Central memory CD8-positive, alpha-beta T cell (primary cell): ENCODE data around the gene VILL.
A peak's percentile ranks its signal among the peaks of the same experiment; 100 is the strongest.

ENCODE experiments used
- ATAC-seq: fragments of 150-1000 bp; cut with Tn5 transposase; replicated peaks from 2 replicates; pipeline ENCODE4 v1.10.0; 2022; ENCODE audit warnings: mild to moderate bottlenecking, moderate FRiP score, moderate number of reproducible peaks; ENCODE audit not compliant: poor library complexity, severe bottlenecking; ENCODE audit errors: extremely low read depth
- DNase-seq, 2 donors: peaks; one replicate each; pipeline ENCODE4 v3.0.0; 2021; ENCODE audit warnings: low spot score in 2 of 2
- H3K27ac Mint-ChIP-seq: one replicate; pipeline ENCODE4 v1.8.0; 2022; ENCODE audit warnings: low read depth, mild to moderate bottlenecking, moderate library complexity, mixed read lengths
- H3K27me3 Mint-ChIP-seq: one replicate; pipeline ENCODE4 v1.8.0; 2022; ENCODE audit warnings: mixed read lengths
- H3K36me3 Mint-ChIP-seq: one replicate; pipeline ENCODE4 v1.8.0; 2022; ENCODE audit warnings: mild to moderate bottlenecking, moderate library complexity, mixed read lengths; ENCODE audit not compliant: insufficient read depth
- H3K4me1 Mint-ChIP-seq: one replicate; pipeline ENCODE4 v1.8.0; 2022; ENCODE audit warnings: mixed read lengths
- H3K4me3 Mint-ChIP-seq: one replicate; pipeline ENCODE4 v1.8.0; 2022; ENCODE audit warnings: mild to moderate bottlenecking, moderate library complexity, mixed read lengths
- H3K9me3 Mint-ChIP-seq: one replicate; pipeline ENCODE4 v1.8.0; 2022; ENCODE audit warnings: mixed read lengths

Gene VILL

GRCh38 chr3:37953707-37954394, 36.7 kb upstream of the VILL start:
- no peak overlapping the region for H3K4me3 Mint-ChIP-seq
- ATAC-seq (no peak), DNase-seq (no peak)
- H3K27ac Mint-ChIP-seq: no peak overlapping the region
- H3K27me3 Mint-ChIP-seq: no peaks in the 10 kb centered on the region
- H3K9me3 Mint-ChIP-seq: no peaks in the 10 kb centered on the region
- H3K4me1 Mint-ChIP-seq: peaks cover 9% of the 10 kb centered on the region
- H3K36me3 Mint-ChIP-seq: peaks cover 2% of the 10 kb centered on the region

- H3K27me3 Mint-ChIP-seq: no peaks in the 10 kb centered on the region
- H3K36me3 Mint-ChIP-seq: peaks cover 2% of the 10 kb centered on the region
- H3K27ac Mint-ChIP-seq: no peak overlapping the region
- H3K9me3 Mint-ChIP-seq: no peaks in the 10 kb centered on the region
- no peak for ATAC-seq
- H3K4me3 Mint-ChIP-seq: no peak overlapping the region
- H3K4me1 Mint-ChIP-seq: peaks cover 9% of the 10 kb centered on the region
- no peak for DNase-seq
These were observed 35.7 kb upstream of the VILL start for GRCh38 chr3:37954881-37955280.

- H3K4me1 Mint-ChIP-seq: peaks cover 9% of the 10 kb centered on the region
- H3K27me3 Mint-ChIP-seq: no peaks in the 10 kb centered on the region
- no peaks in the 10 kb centered on the region for H3K9me3 Mint-ChIP-seq
- no peak overlapping the region for H3K4me3 Mint-ChIP-seq
- ATAC-seq: no peak
- DNase-seq: no peak
- peaks cover 2% of the 10 kb centered on the region for H3K36me3 Mint-ChIP-seq
- no peak overlapping the region for H3K27ac Mint-ChIP-seq
These were observed 34.5 kb upstream of the VILL start for GRCh38 chr3:37955918-37956707.

- Mint-ChIP-seq H3K36me3 (peaks cover 2% of the 10 kb centered on the region), H3K27ac (peak overlapping the region; percentile 64), H3K9me3 (no peaks in the 10 kb centered on the region), H3K4me3 (no peak overlapping the region), H3K4me1 (peaks cover 9% of the 10 kb centered on the region), H3K27me3 (no peaks in the 10 kb centered on the region)
- no peak for ATAC-seq
- no peak for DNase-seq
These were observed 33.7 kb upstream of the VILL start for GRCh38 chr3:37956723-37957538.

- peak overlapping the region; percentile 64 for H3K27ac Mint-ChIP-seq
- H3K4me3 Mint-ChIP-seq: no peak overlapping the region
- peaks cover 2% of the 10 kb centered on the region for H3K36me3 Mint-ChIP-seq
- no peak for DNase-seq
- H3K4me1 Mint-ChIP-seq: peaks cover 9% of the 10 kb centered on the region
- ATAC-seq: no peak
- no peaks in the 10 kb centered on the region for H3K9me3 Mint-ChIP-seq
- H3K27me3 Mint-ChIP-seq: no peaks in the 10 kb centered on the region
These were observed 33.0 kb upstream of the VILL start for GRCh38 chr3:37957539-37957936.

- Mint-ChIP-seq H3K9me3 (no peaks in the 10 kb centered on the region), H3K4me3 (no peak overlapping the region), H3K27me3 (no peaks in the 10 kb centered on the region), H3K27ac (no peak overlapping the region), H3K36me3 (peaks cover 2% of the 10 kb centered on the region), H3K4me1 (peaks cover 9% of the 10 kb centered on the region)
- ATAC-seq (no peak), DNase-seq (no peak)
These were observed 28.8 kb upstream of the VILL start for GRCh38 chr3:37961622-37962431.

- Mint-ChIP-seq H3K27ac (no peak overlapping the region), H3K4me3 (no peak overlapping the region), H3K27me3 (no peaks in the 10 kb centered on the region), H3K36me3 (no peaks in the 10 kb centered on the region), H3K9me3 (no peaks in the 10 kb centered on the region), H3K4me1 (no peaks in the 10 kb centered on the region)
- DNase-seq (no peak), ATAC-seq (no peak)
These were observed 27.6 kb upstream of the VILL start for GRCh38 chr3:37963016-37963415.

GRCh38 chr3:37963635-37964034, 27.0 kb upstream of the VILL start:
- Mint-ChIP-seq H3K9me3 (no peaks in the 10 kb centered on the region), H3K27ac (no peak overlapping the region), H3K4me1 (no peaks in the 10 kb centered on the region), H3K27me3 (peaks cover 6% of the 10 kb centered on the region), H3K36me3 (no peaks in the 10 kb centered on the region), H3K4me3 (no peak overlapping the region)
- no peak for DNase-seq
- no peak for ATAC-seq

GRCh38 chr3:37964146-37964545, 26.4 kb upstream of the VILL start:
- Mint-ChIP-seq H3K4me3 (no peak overlapping the region), H3K27ac (no peak overlapping the region), H3K4me1 (no peaks in the 10 kb centered on the region), H3K36me3 (no peaks in the 10 kb centered on the region), H3K9me3 (no peaks in the 10 kb centered on the region), H3K27me3 (peaks cover 9% of the 10 kb centered on the region)
- DNase-seq (no peak), ATAC-seq (no peak)

GRCh38 chr3:37964716-37965115, 25.9 kb upstream of the VILL start:
- ATAC-seq (no peak), DNase-seq (no peak)
- no peaks in the 10 kb centered on the region for H3K4me1 Mint-ChIP-seq
- no peak overlapping the region for H3K4me3 Mint-ChIP-seq
- H3K27ac Mint-ChIP-seq: no peak overlapping the region
- H3K9me3 Mint-ChIP-seq: no peaks in the 10 kb centered on the region
- peaks cover 9% of the 10 kb centered on the region for H3K27me3 Mint-ChIP-seq
- no peaks in the 10 kb centered on the region for H3K36me3 Mint-ChIP-seq

- Mint-ChIP-seq H3K4me1 (no peaks in the 10 kb centered on the region), H3K9me3 (no peaks in the 10 kb centered on the region), H3K27me3 (peaks cover 9% of the 10 kb centered on the region), H3K36me3 (no peaks in the 10 kb centered on the region), H3K27ac (no peak overlapping the region), H3K4me3 (no peak overlapping the region)
- DNase-seq: peak in 1 of 2 donors; percentile 28
- ATAC-seq: peak; percentile 58
These were observed 23.2 kb upstream of the VILL start for GRCh38 chr3:37967260-37967881.

- ATAC-seq (no peak), DNase-seq (no peak)
- Mint-ChIP-seq H3K4me1 (no peaks in the 10 kb centered on the region), H3K27me3 (peaks cover 9% of the 10 kb centered on the region), H3K36me3 (no peaks in the 10 kb centered on the region), H3K9me3 (no peaks in the 10 kb centered on the region), H3K4me3 (no peak overlapping the region), H3K27ac (no peak overlapping the region)
These were observed 22.4 kb upstream of the VILL start for GRCh38 chr3:37968199-37968598.
